Keratinocyte (primary cell): ENCODE results near the gene PALD1. TPM values are rescaled to one million over a fixed set of nuclear protein-coding genes. Genes with fewer than 3 reads are reported as not detected.

Experiments
- DNase-seq: peaks from one replicate; pipeline ENCODE4 v3.0.0-alpha.2; 2011; ENCODE audit warnings: low read depth, missing footprints, low spot score
- FAIRE-seq: peaks from 2 replicates; lab custom pipeline; 2011; peaks lifted over from hg19 to GRCh38; lab: Jason Lieb, UNC
- H2AFZ ChIP-seq: 2 replicates; pipeline ENCODE4 v1.6.0; 2012; ENCODE audit warnings: low read length, control low read depth, inconsistent platforms; ENCODE audit not compliant: control insufficient read depth
- H3K27ac ChIP-seq: 2 replicates; pipeline ENCODE4 v1.5.1; 2011; ENCODE audit warnings: low read length; ENCODE audit not compliant: control insufficient read depth, insufficient read depth
- H3K27me3 ChIP-seq: 3 replicates; pipeline ENCODE4 v1.6.0; 2011; ENCODE audit warnings: low read length; ENCODE audit not compliant: control insufficient read depth, insufficient read depth; ENCODE audit errors: extremely low read depth
- H3K36me3 ChIP-seq, 2 experiments: 2 replicates in 1 of 2; 3 replicates in 1 of 2; pipeline ENCODE4 v1.5.1; 2011; ENCODE audit warnings: low read length in 2 of 2, mild to moderate bottlenecking in 1 of 2; ENCODE audit not compliant: control insufficient read depth in 2 of 2, insufficient read depth in 2 of 2; ENCODE audit errors: extremely low read depth in 1 of 2
- H3K4me1 ChIP-seq: 3 replicates; pipeline ENCODE4 v1.5.1; 2011; ENCODE audit warnings: low read length; ENCODE audit not compliant: control insufficient read depth, insufficient read depth; ENCODE audit errors: extremely low read depth
- H3K4me2 ChIP-seq: 3 replicates; pipeline ENCODE4 v1.6.0; 2011; ENCODE audit warnings: low read depth, low read length; ENCODE audit not compliant: control insufficient read depth, insufficient read depth; ENCODE audit errors: extremely low read depth
- H3K4me3 ChIP-seq, 3 experiments: fragments of 200-600 bp in 1 of 3; sonication (generic) in 1 of 3; 2 replicates in 2 of 3; 3 replicates in 1 of 3; pipeline ENCODE4 v1.5.1; 2011 to 2016; ENCODE audit warnings: low read length in 3 of 3, mild to moderate bottlenecking in 3 of 3, control low read depth in 2 of 3, inconsistent platforms in 1 of 3, low read depth in 1 of 3, mixed read lengths in 1 of 3, mixed run types in 1 of 3, moderate library complexity in 1 of 3; ENCODE audit not compliant: control insufficient read depth in 2 of 3, insufficient read depth in 2 of 3; ENCODE audit errors: extremely low read depth in 1 of 3
- H3K79me2 ChIP-seq: 2 replicates; pipeline ENCODE4 v1.6.0; 2012; ENCODE audit warnings: low read length; ENCODE audit not compliant: control insufficient read depth, insufficient read depth
- H3K9ac ChIP-seq: 3 replicates; pipeline ENCODE4 v1.6.0; 2011; ENCODE audit warnings: low read length; ENCODE audit not compliant: control insufficient read depth, insufficient read depth; ENCODE audit errors: extremely low read depth
- H3K9me1 ChIP-seq: 3 replicates; pipeline ENCODE4 v1.6.0; 2011; ENCODE audit warnings: low read length; ENCODE audit not compliant: control insufficient read depth, insufficient read depth; ENCODE audit errors: extremely low read depth
- H3K9me3 ChIP-seq: 2 replicates; pipeline ENCODE4 v1.5.1; 2012; ENCODE audit warnings: low read depth, low read length; ENCODE audit not compliant: control insufficient read depth
- H4K20me1 ChIP-seq: 3 replicates; pipeline ENCODE4 v1.6.0; 2011; ENCODE audit warnings: low read length; ENCODE audit not compliant: control insufficient read depth, insufficient read depth; ENCODE audit errors: extremely low read depth
- CTCF ChIP-seq, 3 experiments: IDR thresholded peaks in 1 of 3; conservative IDR thresholded peaks in 1 of 3; optimal IDR thresholded peaks in 1 of 3; 2 replicates in 2 of 3; 3 replicates in 1 of 3; pipeline versions ENCODE3 to v1.5.1; 2011; ENCODE audit warnings: low read length in 3 of 3, mild to moderate bottlenecking in 3 of 3, moderate library complexity in 2 of 3, control low read depth in 1 of 3, inconsistent platforms in 1 of 3; ENCODE audit not compliant: insufficient read depth in 2 of 3; ENCODE audit errors: extremely low read depth in 1 of 3
- EZH2 ChIP-seq: IDR thresholded peaks from one replicate; pipeline ENCODE4 v1.6.1; 2012; ENCODE audit warnings: inconsistent platforms, mild to moderate bottlenecking, low read length, moderate library complexity
- dilution Hi-C: fragments of 300-500 bp; cut with MboI; formaldehyde crosslinking; loops from one replicate; pipeline ENCODE4 v1.7.0; 2020; ENCODE audit warnings: low sequenced_read_pairs; ENCODE audit not compliant: extremely low pct_ligation_motif_present
- polyA plus RNA-seq, 5 experiments: library from polyadenylated mRNA; depleted of rRNA in 3 of 5; stranded (reverse) in 3 of 5; stranded (forward) in 1 of 5; unstranded in 1 of 5; fragments of >200 nt; gene quantifications; 1 replicate in 1 of 5; 2 replicates in 3 of 5; 3 replicates in 1 of 5; pipeline versions ENCODE4 v1.2.1 to v1.2.3, GENCODE V29; 2011 to 2012; ENCODE audit warnings: missing spikeins in 2 of 5, low read depth in 1 of 5, low replicate concordance in 1 of 5

The PALD1 gene
- polyA plus RNA-seq, 1 donor (not counting 4 experiments of a cell fraction or from before 2014, with no cell fraction given), result 0.83 TPM

- no peak overlapping the region for H3K4me2 ChIP-seq
- H4K20me1 ChIP-seq, result no peaks in the 10 kb centered on the region
- no peaks in the 10 kb centered on the region for H3K36me3 ChIP-seq
- no peaks in the 10 kb centered on the region for H3K27me3 ChIP-seq
- dilution Hi-C loops, result no loop called here
- no peaks in the 10 kb centered on the region for H3K9me3 ChIP-seq
- TF ChIP-seq CTCF (optimal IDR thresholded peaks at IDR 0.05 in 1 of 3, IDR thresholded peaks at IDR 0.05 in 1 of 3, conservative IDR thresholded peaks at IDR 0.05 in 1 of 3; ENCODE audit: extremely low read depth in 1 of 3, insufficient read depth in 2 of 3, low read length in 3 of 3) (peak; percentile 65 to 85 (median 80)), EZH2 (no peak)
- H3K9me1 ChIP-seq, result no peaks in the 10 kb centered on the region
- no peak overlapping the region for H2AFZ ChIP-seq
- no peak overlapping the region for H3K4me3 ChIP-seq
- DNase-seq (no peak), FAIRE-seq (no peak)
- H3K9ac ChIP-seq, result no peak overlapping the region
- no peak overlapping the region for H3K27ac ChIP-seq
- H3K79me2 ChIP-seq, result no peaks in the 10 kb centered on the region
- H3K4me1 ChIP-seq, result no peaks in the 10 kb centered on the region
Observed at GRCh38 chr10:70540089-70540788, 61.7 kb downstream of the PALD1 start.

- no peaks in the 10 kb centered on the region for H3K9me3 ChIP-seq
- dilution Hi-C loops, result no loop called here
- H3K36me3 ChIP-seq, result no peaks in the 10 kb centered on the region
- no peaks in the 10 kb centered on the region for H3K79me2 ChIP-seq
- DNase-seq (no peak), FAIRE-seq (no peak)
- no peaks in the 10 kb centered on the region for H3K4me1 ChIP-seq
- no peak overlapping the region for H3K27ac ChIP-seq
- H3K4me3 ChIP-seq, result no peak overlapping the region
- H4K20me1 ChIP-seq, result no peaks in the 10 kb centered on the region
- H3K9ac ChIP-seq, result no peak overlapping the region
- TF ChIP-seq CTCF (optimal IDR thresholded peaks at IDR 0.05 in 1 of 3, IDR thresholded peaks at IDR 0.05 in 1 of 3, conservative IDR thresholded peaks at IDR 0.05 in 1 of 3; ENCODE audit: extremely low read depth in 1 of 3, insufficient read depth in 2 of 3, low read length in 3 of 3) (no peak), EZH2 (no peak)
- H3K4me2 ChIP-seq, result no peak overlapping the region
- H3K9me1 ChIP-seq, result no peaks in the 10 kb centered on the region
- no peaks in the 10 kb centered on the region for H3K27me3 ChIP-seq
- no peak overlapping the region for H2AFZ ChIP-seq
Observed at GRCh38 chr10:70540789-70541360, 62.3 kb downstream of the PALD1 start.
